HuH-7.5 (cell line): ENCODE data around the gene KCTD6.

Source experiments
- DNase-seq: peaks from one replicate; pipeline ENCODE4 v3.0.0; 2011; ENCODE audit warnings: low spot score

Gene KCTD6

GRCh38 chr3:58485801-58486435 lies 6.0 kb upstream of the KCTD6 start:
- no peak for DNase-seq

- DNase-seq: no peak
These were observed 4.6 kb upstream of the KCTD6 start for GRCh38 chr3:58487140-58487886.

GRCh38 chr3:58488967-58489366 lies 2.9 kb upstream of the KCTD6 start:
- DNase-seq: no peak

DNA sequence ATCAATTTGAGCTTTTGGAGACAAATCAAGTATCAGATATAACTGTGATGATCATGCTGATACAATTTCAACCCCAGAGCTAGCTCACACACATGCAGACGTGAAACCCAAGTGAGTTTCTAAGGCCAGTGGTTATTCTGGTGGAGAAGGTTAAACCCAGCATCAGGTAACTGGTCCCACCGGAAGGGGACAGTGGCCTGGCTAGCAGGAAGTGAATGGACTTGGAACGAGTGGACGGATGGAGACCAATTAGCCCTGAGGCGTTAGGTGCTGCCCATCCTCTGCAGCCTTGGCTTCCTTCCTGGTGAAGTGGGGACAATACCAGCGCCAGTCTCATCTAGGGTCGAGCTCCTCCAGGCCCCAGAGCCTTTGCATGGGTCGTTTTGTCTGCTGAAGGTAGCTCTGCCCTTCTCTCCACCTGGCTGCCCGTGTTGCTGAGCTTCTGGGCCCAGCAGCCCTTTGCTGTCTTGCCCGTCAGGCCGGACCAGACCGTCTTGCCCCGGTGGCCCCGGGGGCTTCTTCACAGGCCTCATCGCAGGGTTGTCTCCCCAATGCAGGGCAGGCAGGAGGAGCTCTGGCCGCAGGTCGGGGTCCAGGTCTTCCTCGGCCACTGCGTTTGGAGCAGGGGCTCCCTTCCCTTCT lies 915 bp upstream of the KCTD6 start:
- no peak for DNase-seq

GRCh38 chr3:58492494-58492905 lies 604 bp downstream of the KCTD6 start:
- DNase-seq: no peak

DNA sequence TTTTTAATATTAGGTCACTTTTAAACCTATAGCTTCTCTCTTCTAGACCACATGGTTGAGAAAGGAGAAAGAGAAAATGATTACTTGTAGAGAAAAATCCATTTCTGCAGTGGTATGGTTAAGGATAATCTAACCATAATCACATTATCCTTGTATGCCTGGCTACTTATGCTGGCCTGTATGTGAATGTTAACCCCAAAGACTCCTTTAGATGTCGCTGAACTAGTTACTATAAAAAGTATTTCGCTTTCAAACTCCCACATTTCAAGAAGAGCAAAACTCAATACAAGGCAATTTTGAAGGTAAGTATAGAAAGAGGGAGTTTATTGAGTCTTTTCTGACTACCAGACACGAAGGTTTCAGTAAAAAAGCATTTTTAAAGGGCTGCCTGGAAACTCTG lies 2.2 kb downstream of the KCTD6 start:
- no peak for DNase-seq

DNA sequence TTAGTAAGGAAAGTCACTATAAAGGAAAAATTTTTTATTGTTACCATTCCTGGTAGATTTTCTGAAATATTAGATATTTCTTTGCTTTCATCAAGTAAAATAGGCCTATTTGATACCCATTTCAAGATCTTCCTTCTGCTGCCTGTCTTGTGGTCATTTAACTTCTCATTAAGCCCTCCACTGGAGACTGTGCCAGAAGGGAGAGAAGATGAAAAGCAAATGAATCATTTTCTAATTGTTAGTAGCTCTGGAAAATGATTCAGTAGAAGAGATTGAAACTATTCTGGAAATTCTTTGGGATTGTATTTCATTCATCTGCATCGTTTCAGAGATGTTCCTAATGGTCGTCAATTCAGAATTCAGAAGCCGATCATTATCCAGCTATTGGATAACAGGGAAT lies 3.2 kb downstream of the KCTD6 start:
- DNase-seq: no peak

DNA sequence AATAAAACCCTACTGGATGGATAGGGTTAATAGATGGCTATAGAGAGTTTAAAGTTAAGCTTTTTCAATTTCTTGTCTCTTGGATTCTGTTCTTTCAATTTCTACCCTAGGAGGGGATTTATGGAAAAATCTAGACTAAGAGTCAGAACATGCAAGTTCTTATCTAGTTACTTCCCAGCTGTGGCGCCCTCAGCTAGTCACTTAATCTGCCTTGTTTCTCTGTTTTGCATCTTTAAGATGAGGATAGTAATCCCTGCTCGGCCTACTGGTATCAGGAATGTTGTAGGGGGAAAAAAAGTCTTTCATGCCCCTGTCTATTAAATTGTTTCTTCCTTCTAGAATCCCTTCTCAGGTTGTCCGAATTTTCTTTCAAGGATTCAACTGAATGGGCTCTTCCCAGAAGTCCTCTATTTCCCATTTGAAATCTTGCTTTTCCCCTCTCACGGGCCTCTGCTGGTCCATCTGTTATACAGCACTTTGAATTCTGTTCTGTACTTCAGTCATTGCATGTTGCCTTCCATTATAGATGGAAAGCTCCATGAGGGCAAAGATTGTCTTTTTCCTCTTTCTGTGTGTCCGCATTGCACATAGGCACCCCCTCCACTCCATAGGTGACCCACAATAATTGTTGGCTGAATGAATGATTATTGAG lies 4.4 kb downstream of the KCTD6 start:
- DNase-seq: no peak

- no peak for DNase-seq
These were observed 5.2 kb downstream of the KCTD6 start for GRCh38 chr3:58497097-58497496.

DNA sequence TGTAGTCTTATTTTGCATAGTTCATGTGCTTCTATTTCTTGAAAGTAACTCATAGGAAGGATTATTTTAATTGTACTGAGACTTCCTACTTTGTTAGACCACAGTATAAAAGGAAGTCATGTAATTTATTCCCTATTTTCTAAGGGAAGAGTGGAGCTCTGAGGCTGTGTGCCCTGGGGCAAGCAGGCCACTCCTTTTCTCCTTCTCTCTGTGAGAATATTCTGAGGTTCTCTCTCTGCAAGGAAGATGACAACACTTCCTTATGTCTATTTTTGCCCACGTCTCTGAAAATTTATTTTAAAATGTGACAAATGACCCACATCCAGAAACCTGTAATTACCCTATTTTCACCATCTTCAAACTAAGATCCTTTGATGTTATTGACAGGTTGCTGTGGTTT lies 11.0 kb downstream of the KCTD6 start:
- no peak for DNase-seq

DNA sequence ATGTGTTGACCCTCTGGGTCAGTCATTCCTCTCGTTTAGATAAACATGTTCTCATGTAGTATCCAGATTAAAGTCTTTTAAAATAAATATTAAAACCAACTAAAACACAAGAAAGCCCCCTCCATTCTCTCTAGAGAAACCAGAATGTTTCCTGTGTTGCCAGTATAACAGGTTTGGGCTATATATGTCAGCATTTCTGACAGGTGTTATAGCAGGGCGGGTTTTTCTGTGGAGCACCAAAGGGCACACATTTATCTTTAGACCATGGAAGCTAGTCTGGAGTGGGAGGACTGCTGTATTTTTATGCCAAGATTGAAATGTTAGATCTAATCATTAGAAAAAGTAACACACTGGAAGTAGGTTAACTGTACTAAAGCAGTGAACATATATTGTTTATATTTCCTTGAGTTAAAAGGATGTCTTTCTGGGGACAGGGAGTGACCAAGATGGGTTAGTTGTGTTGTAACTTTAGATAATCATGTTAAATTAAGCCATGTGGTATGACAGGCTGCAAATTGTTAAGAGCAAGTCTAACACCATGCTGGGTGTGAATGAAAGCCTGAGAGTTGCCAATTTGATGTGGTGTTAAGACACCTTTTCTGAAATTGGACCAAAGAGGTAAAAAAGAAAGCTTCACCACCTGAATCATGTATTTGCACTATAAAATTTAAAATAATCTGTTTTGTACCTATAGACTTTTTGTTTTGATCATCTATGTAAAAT lies 15.6 kb downstream of the KCTD6 start:
- no peak for DNase-seq

- DNase-seq: no peak
These were observed 16.5 kb downstream of the KCTD6 start for GRCh38 chr3:58508437-58508836.

GRCh38 chr3:58514405-58514804 lies 22.5 kb downstream of the KCTD6 start:
- no peak for DNase-seq

- DNase-seq: no peak
These were observed 26.4 kb downstream of the KCTD6 start for GRCh38 chr3:58518291-58518789.

- no peak for DNase-seq
These were observed 27.9 kb downstream of the KCTD6 start for GRCh38 chr3:58519668-58520402.

DNA sequence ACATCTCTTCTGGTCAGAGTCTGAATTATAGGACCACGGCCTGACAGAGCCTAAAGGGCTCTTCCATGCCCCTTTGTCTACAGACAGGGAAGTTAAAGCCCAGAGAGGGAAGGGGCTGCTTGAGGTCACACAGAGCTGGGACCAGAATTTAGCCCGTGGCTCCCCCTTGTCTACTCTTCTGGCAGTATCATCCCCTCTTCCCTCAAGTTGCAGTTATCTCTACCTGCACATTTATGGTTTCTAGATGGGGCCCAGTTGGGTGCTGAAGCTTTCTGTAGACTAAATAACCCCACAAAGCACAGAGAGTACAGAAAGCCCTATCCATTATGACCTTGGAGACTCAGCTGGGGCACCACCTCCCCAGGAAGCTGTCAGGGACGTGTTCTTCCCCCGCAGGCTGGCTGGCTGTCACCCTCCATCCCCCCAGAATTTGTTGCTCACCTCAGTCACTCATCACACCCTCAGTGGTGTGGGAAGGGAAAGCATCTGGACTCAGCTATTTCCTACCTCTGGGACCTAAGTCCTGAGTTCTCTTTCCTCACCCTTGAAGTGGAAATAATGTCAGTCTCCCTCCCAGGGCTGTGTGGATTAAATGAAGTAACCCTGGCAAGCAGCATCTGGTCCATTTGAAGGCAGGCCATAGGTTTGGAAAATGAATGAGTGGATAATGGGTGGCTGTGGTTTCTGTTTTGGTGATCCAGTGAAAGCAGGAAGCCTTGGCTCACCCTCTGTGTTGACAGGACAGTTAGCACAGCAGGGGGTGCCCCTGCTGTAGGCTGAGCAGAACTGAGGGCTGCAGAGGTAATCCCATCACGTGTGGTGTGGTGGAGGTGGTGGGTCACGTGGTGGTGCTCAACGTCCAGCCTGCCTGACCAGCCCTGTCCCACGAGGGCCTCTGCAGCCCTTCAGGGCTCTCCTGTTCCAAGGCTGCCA lies 28.8 kb downstream of the KCTD6 start:
- DNase-seq: no peak

DNA sequence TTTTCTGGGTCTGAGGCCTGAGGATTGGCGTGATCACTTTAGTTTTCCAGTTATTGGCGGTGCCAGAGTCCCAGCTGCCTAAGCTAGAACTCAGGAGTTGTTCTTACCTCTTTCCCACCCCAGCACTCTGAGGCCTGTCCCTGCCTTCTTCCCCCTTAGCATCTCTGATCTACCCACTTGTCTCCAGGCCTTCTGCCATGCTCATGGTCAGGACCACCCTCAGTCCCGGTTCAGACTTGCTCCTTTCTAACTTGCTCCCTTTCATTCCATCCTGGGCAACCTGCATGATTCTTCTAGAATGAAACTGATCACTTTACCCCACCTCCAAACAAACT lies 29.4 kb downstream of the KCTD6 start:
- DNase-seq: no peak

DNA sequence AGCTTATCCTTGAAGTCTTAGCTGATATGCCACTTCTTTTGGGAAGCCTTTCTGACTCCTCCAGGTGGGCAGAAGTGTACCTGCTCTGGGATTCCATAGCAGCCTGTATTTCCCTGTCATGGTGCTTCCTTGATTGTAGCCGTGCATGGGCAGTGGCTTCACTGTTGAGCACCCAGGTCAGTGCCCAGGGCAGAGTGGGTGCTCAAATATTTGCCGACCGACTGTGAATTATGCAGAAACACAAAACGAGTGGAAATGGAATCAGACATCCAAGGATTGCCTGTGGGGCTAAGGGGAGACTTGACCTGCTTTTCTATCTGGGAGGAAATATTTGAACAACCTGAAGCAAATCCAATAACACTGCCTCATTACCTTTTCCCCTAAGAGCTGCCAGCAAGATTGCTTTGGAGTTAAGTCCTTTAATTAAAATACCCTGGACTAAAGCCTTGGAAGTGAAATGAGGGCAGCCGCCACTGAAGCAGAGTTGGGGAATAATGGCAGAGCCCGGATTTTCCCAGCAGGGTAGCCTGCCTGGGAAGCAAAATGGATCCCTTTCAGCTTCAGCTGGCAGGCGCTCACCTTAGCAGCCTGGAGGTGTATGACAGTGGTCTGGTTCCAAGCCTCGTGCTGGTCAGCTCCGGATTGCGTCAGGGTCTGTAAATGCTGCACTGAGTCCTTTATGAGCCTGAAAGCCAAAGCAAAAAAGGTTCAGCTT lies 30.2 kb downstream of the KCTD6 start:
- no peak for DNase-seq

GRCh38 chr3:58522759-58523425 lies 31.0 kb downstream of the KCTD6 start:
- DNase-seq: no peak
